ENCODE data around the gene SLK. TPM values are rescaled to one million over a fixed set of nuclear protein-coding genes. Genes with fewer than 3 reads are reported as not detected.

Gene SLK
- total RNA-seq, 2 experiments from 2014 or later: 32.7 to 36.3 TPM

DNA sequence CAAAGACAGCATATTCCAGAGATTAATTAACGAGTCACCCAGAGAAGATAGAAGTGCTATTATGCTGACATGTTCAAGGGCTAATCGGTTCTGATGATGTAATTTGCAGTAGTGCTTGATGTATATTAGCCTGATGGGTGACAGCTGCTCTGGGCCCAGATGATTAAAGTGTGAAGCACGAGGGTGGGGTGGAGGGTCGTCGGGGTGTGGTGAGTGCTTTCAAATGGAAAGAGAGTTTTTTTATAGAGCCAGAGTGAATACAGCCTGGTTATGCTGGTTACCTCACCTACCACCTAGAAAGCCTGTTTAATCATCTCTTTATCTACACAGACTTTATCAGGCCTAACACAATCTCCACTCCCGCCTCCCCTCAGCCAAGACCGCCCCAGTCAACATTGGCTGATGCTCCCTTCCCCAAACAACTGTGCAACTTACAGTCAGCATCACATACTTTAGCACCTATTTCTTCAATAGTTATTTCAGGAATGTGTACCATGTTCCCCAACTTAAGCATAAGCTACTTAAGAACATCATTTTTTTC, 37.5 kb upstream of the SLK start:
- ChIA-PET CTCF (interaction anchor here (0.7 to 2.4 kb wide), 3 partner anchors 8 to 345 kb away, joined by 3 to 5 read pairs (median 5); no protein-coding TSS in a partner anchor), POLR2A (no interaction called here)
- Mint-ChIP-seq H3K4me1 (no peaks in the 10 kb centered on the region), H3K27ac (no peak overlapping the region), H3K4me3 (no peak overlapping the region), H3K36me3 (ENCODE audit: low read depth) (no peaks in the 10 kb centered on the region), H3K9me3 (no peaks in the 10 kb centered on the region), H3K27me3 (no peaks in the 10 kb centered on the region)
- DNase-seq: no peak

- H3K9me3 Mint-ChIP-seq: no peaks in the 10 kb centered on the region
- H3K27me3 Mint-ChIP-seq: no peaks in the 10 kb centered on the region
- H3K4me3 Mint-ChIP-seq: no peak overlapping the region
- no peaks in the 10 kb centered on the region for H3K4me1 Mint-ChIP-seq
- no peak for DNase-seq
- ChIA-PET CTCF (interaction anchor here (0.7 to 2.4 kb wide), 2 partner anchors 9 to 344 kb away, joined by 3 to 5 read pairs; no protein-coding TSS in a partner anchor), POLR2A (no interaction called here)
- no peak overlapping the region for H3K27ac Mint-ChIP-seq
- H3K36me3 Mint-ChIP-seq (ENCODE audit: low read depth): no peaks in the 10 kb centered on the region
Observed at GRCh38 chr10:103930449-103930848, 36.5 kb upstream of the SLK start.

DNA sequence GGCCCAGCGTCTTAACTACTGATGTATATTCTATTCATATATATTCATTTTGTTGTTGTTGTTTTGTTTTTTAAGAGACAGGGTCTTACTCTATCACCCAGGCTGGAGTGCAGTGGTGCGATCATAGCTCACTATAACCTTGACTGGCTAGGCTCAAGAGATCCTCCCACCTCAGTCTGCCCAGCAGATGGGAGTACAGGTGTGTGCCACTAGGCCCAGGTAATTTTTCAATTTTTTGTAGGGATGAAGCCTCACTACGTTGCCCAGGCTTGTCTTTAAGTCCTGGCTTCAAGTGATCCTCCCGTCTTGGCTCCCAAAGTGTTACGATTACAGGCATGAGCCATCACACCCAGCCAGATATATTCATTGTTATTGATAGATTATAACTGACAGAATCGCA, 36.1 kb upstream of the SLK start:
- no peak overlapping the region for H3K27ac Mint-ChIP-seq
- no peak for DNase-seq
- H3K36me3 Mint-ChIP-seq (ENCODE audit: low read depth): no peaks in the 10 kb centered on the region
- H3K9me3 Mint-ChIP-seq: no peaks in the 10 kb centered on the region
- ChIA-PET CTCF (interaction anchor here (2.4 kb wide), 1 partner anchor 10 kb away, joined by 5 read pairs; no protein-coding TSS in a partner anchor), POLR2A (no interaction called here)
- no peak overlapping the region for H3K4me3 Mint-ChIP-seq
- no peaks in the 10 kb centered on the region for H3K4me1 Mint-ChIP-seq
- H3K27me3 Mint-ChIP-seq: no peaks in the 10 kb centered on the region

- DNase-seq: no peak
- POLR2A ChIA-PET: interaction anchor here (1.1 kb wide), 1 partner anchor 15 kb away, joined by 4 read pairs; no protein-coding TSS in a partner anchor
- no peak overlapping the region for H3K4me3 Mint-ChIP-seq
- CTCF ChIA-PET: interaction anchor here (2.4 kb wide), 1 partner anchor 10 kb away, joined by 5 read pairs; no protein-coding TSS in a partner anchor
- no peaks in the 10 kb centered on the region for H3K36me3 Mint-ChIP-seq (ENCODE audit: low read depth)
- no peaks in the 10 kb centered on the region for H3K9me3 Mint-ChIP-seq
- no peak overlapping the region for H3K27ac Mint-ChIP-seq
- H3K4me1 Mint-ChIP-seq: no peaks in the 10 kb centered on the region
- H3K27me3 Mint-ChIP-seq: no peaks in the 10 kb centered on the region
Observed at GRCh38 chr10:103931603-103932002, 35.3 kb upstream of the SLK start.

DNA sequence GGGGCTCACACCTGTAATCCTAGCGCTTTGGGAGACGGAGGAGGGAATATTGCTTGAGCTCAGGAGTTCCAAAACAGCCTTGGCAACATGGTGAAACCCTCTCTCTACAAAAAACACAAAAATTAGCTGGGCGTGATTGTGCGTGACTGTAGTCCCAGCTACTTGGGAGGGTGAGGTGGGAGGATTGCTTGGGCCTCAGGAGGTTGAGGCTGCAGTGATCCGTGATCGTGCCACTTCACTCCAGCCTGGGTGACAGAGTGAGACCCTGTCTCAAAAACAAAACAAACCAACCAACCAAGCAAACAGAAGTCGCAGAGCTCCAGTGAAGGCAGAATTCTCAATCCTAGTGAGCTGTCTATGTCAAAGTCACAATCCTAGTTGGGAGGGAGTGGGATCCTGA, 34.7 kb upstream of the SLK start:
- DNase-seq: no peak
- CTCF ChIA-PET: no interaction called here
- Mint-ChIP-seq H3K36me3 (ENCODE audit: low read depth) (no peaks in the 10 kb centered on the region), H3K27ac (no peak overlapping the region), H3K27me3 (no peaks in the 10 kb centered on the region), H3K4me1 (no peaks in the 10 kb centered on the region), H3K4me3 (no peak overlapping the region), H3K9me3 (no peaks in the 10 kb centered on the region)
- POLR2A ChIA-PET: interaction anchor here (1.1 kb wide), 1 partner anchor 15 kb away, joined by 4 read pairs; no protein-coding TSS in a partner anchor

GRCh38 chr10:103932971-103933370, 34.0 kb upstream of the SLK start:
- DNase-seq: no peak
- no peak overlapping the region for H3K4me3 Mint-ChIP-seq
- H3K36me3 Mint-ChIP-seq (ENCODE audit: low read depth): no peaks in the 10 kb centered on the region
- no peaks in the 10 kb centered on the region for H3K4me1 Mint-ChIP-seq
- H3K27ac Mint-ChIP-seq: no peak overlapping the region
- H3K27me3 Mint-ChIP-seq: no peaks in the 10 kb centered on the region
- H3K9me3 Mint-ChIP-seq: no peaks in the 10 kb centered on the region
- ChIA-PET POLR2A (no interaction called here), CTCF (no interaction called here)

GRCh38 chr10:103933557-103934121, 33.3 kb upstream of the SLK start:
- CTCF ChIA-PET: no interaction called here
- H3K27ac Mint-ChIP-seq: no peak overlapping the region
- no peaks in the 10 kb centered on the region for H3K36me3 Mint-ChIP-seq (ENCODE audit: low read depth)
- H3K4me1 Mint-ChIP-seq: no peaks in the 10 kb centered on the region
- peaks cover 2% of the 10 kb centered on the region for H3K27me3 Mint-ChIP-seq
- DNase-seq: no peak
- POLR2A ChIA-PET: no interaction called here
- H3K4me3 Mint-ChIP-seq: no peak overlapping the region
- no peaks in the 10 kb centered on the region for H3K9me3 Mint-ChIP-seq

DNA sequence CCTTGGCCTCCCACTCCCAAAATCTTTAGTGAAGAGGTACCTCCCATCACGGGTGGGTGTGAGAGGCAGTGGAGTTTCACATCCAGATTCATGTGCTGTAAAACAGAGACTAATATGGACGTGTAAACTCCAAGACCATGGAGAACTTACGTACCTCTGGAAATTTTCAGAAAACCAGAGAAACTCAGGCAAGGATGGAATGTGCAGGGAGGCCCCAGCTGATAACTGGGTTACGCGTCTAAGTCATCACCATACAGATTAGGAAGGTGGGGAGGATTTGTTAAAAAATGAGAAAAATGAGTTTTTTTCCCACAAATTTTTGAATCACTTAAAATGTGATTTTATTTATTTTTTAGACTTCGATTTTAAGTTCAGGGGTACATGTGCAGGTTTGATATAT, 32.6 kb upstream of the SLK start:
- POLR2A ChIA-PET: no interaction called here
- Mint-ChIP-seq H3K27me3 (peaks cover 2% of the 10 kb centered on the region), H3K36me3 (ENCODE audit: low read depth) (no peaks in the 10 kb centered on the region), H3K4me3 (no peak overlapping the region), H3K27ac (no peak overlapping the region), H3K4me1 (no peaks in the 10 kb centered on the region), H3K9me3 (no peaks in the 10 kb centered on the region)
- CTCF ChIA-PET: interaction anchor here (0.7 kb wide), 1 partner anchor 49 kb away, joined by 3 read pairs; no protein-coding TSS in a partner anchor
- no peak for DNase-seq

- Mint-ChIP-seq H3K4me3 (no peak overlapping the region), H3K9me3 (no peaks in the 10 kb centered on the region), H3K27me3 (peaks cover 4% of the 10 kb centered on the region), H3K36me3 (ENCODE audit: low read depth) (no peaks in the 10 kb centered on the region), H3K27ac (no peak overlapping the region), H3K4me1 (no peaks in the 10 kb centered on the region)
- POLR2A ChIA-PET: no interaction called here
- CTCF ChIA-PET: no interaction called here
- DNase-seq: no peak
Observed at GRCh38 chr10:103936022-103936421, 30.9 kb upstream of the SLK start.

DNA sequence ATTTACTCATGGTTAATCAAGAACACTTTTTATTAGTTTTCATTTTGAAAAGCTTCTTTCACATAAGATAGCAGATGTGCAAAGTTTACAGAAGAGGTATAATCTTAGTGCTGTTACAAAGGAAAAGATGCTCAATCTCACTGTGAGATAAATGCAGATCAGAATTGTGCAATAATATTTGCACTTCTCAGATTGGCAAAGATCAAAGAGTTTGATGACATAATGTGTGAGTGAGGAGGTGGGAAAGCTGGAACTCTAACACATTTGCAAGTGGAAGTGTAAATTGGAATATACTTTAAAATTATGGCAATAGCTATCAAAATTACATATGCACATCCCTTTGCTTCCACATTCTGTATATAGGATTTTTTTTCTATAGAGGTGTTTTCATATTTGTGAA, 27.4 kb upstream of the SLK start:
- no peak overlapping the region for H3K27ac Mint-ChIP-seq
- H3K27me3 Mint-ChIP-seq: peaks cover 11% of the 10 kb centered on the region
- no peak for DNase-seq
- no peaks in the 10 kb centered on the region for H3K9me3 Mint-ChIP-seq
- no peaks in the 10 kb centered on the region for H3K36me3 Mint-ChIP-seq (ENCODE audit: low read depth)
- POLR2A ChIA-PET: interaction anchor here (0.7 kb wide), 1 partner anchor 51 kb away, joined by 3 read pairs; no protein-coding TSS in a partner anchor
- no peak overlapping the region for H3K4me3 Mint-ChIP-seq
- no peaks in the 10 kb centered on the region for H3K4me1 Mint-ChIP-seq
- CTCF ChIA-PET: no interaction called here

GRCh38 chr10:103941801-103942200, 25.1 kb upstream of the SLK start:
- Mint-ChIP-seq H3K27me3 (peaks cover 11% of the 10 kb centered on the region), H3K27ac (no peak overlapping the region), H3K4me3 (no peak overlapping the region), H3K4me1 (peaks cover under 1% of the 10 kb centered on the region), H3K36me3 (ENCODE audit: low read depth) (no peaks in the 10 kb centered on the region), H3K9me3 (no peaks in the 10 kb centered on the region)
- ChIA-PET POLR2A (no interaction called here), CTCF (no interaction called here)
- no peak for DNase-seq

DNA sequence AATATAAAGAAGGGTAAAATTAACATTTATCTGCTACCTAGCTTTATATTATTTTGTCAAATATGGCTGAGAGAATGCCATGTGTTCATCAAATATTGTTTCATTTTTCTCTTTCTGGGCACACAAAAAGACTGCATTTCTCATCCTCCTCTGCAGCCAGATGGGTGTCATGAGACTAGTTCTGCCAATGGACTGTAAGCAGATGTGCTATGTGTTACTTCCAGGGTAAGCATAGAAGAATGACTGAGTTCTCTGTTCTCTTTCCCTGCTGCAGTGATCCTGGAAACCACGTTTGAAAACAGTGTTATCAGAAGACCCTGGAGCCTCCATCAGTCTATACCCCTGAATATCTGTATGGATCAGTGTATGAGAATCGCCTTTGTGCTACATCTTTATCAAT, 24.1 kb upstream of the SLK start:
- POLR2A ChIA-PET: interaction anchor here (0.6 kb wide), 1 partner anchor 1019 kb away, joined by 3 read pairs; no protein-coding TSS in a partner anchor
- Mint-ChIP-seq H3K36me3 (ENCODE audit: low read depth) (no peaks in the 10 kb centered on the region), H3K9me3 (no peaks in the 10 kb centered on the region), H3K4me3 (no peak overlapping the region), H3K27ac (no peak overlapping the region), H3K27me3 (peaks cover 11% of the 10 kb centered on the region), H3K4me1 (peaks cover 9% of the 10 kb centered on the region)
- CTCF ChIA-PET: no interaction called here
- no peak for DNase-seq

- H3K4me3 Mint-ChIP-seq: no peak overlapping the region
- H3K27ac Mint-ChIP-seq: no peak overlapping the region
- H3K36me3 Mint-ChIP-seq (ENCODE audit: low read depth): no peaks in the 10 kb centered on the region
- DNase-seq: no peak
- ChIA-PET CTCF (no interaction called here), POLR2A (no interaction called here)
- H3K4me1 Mint-ChIP-seq: peaks cover 12% of the 10 kb centered on the region
- H3K9me3 Mint-ChIP-seq: no peaks in the 10 kb centered on the region
- peaks cover 6% of the 10 kb centered on the region for H3K27me3 Mint-ChIP-seq
Observed at GRCh38 chr10:103947799-103948516, 19.0 kb upstream of the SLK start.

Measured in activated CD4-positive, alpha-beta memory T cell treated with anti-CD3 and anti-CD28 coated beads, Interleukin-2, amount 10 ng/mL, durations not matched to agents 7 days and 5 days (primary cell).